HG03025 (cell line): ENCODE data around the gene NUDT21.
"Not testable (repeated sequence)": the region's sequence is repeated elsewhere in the genome, so short reads cannot be mapped to it uniquely, and the experiment has no call there.

Experiments
- ATAC-seq: cut with Tn5 transposase; IDR thresholded peaks from one replicate; pipeline ENCODE4 v1.9.1; 2021; ENCODE audit warnings: mild to moderate bottlenecking, moderate library complexity; ENCODE audit not compliant: unreplicated experiment, low FRiP score

The NUDT21 gene

GRCh38 chr16:56421313-56421712 lies 29.8 kb downstream of the NUDT21 start:
- ATAC-seq, result no peak

- ATAC-seq, result no peak
Observed at GRCh38 chr16:56420613-56421012, 30.5 kb downstream of the NUDT21 start.

- ATAC-seq, result no peak
Observed at GRCh38 chr16:56419740-56420548, 31.2 kb downstream of the NUDT21 start.

- no peak for ATAC-seq
Observed at GRCh38 chr16:56417138-56417537, 34.0 kb downstream of the NUDT21 start.

GRCh38 chr16:56415875-56416274 lies 35.3 kb downstream of the NUDT21 start:
- no peak for ATAC-seq

- no peak for ATAC-seq
Observed at GRCh38 chr16:56414366-56414765, 36.8 kb downstream of the NUDT21 start.

GRCh38 chr16:56413381-56413780 lies 37.8 kb downstream of the NUDT21 start:
- no peak for ATAC-seq

GRCh38 chr16:56411624-56412023 lies 39.5 kb downstream of the NUDT21 start:
- no peak for ATAC-seq

- ATAC-seq, result no peak
Observed at GRCh38 chr16:56411123-56411522, 40.0 kb downstream of the NUDT21 start.

GRCh38 chr16:56409195-56409594 lies 41.9 kb downstream of the NUDT21 start:
- ATAC-seq, result no peak

GRCh38 chr16:56408379-56409098 lies 42.6 kb downstream of the NUDT21 start:
- no peak for ATAC-seq

GRCh38 chr16:56405977-56406672 lies 45.0 kb downstream of the NUDT21 start:
- no peak for ATAC-seq

- no peak for ATAC-seq
Observed at GRCh38 chr16:56401482-56401881, 49.6 kb downstream of the NUDT21 start.

- ATAC-seq, result no peak
Observed at GRCh38 chr16:56400458-56400857, 50.7 kb downstream of the NUDT21 start.

GRCh38 chr16:56399486-56399885 lies 51.6 kb downstream of the NUDT21 start:
- no peak for ATAC-seq

GRCh38 chr16:56399047-56399446 lies 52.1 kb downstream of the NUDT21 start:
- no peak for ATAC-seq

- not testable (repeated sequence) for ATAC-seq
Observed at GRCh38 chr16:56396724-56397123, 54.4 kb downstream of the NUDT21 start.

- no peak for ATAC-seq
Observed at GRCh38 chr16:56389554-56389953, 61.6 kb downstream of the NUDT21 start.

- ATAC-seq, result no peak
Observed at GRCh38 chr16:56388209-56388608, 62.9 kb downstream of the NUDT21 start.

GRCh38 chr16:56387396-56387795 lies 63.7 kb downstream of the NUDT21 start:
- ATAC-seq, result no peak

GRCh38 chr16:56384074-56384721 lies 66.9 kb downstream of the NUDT21 start:
- no peak for ATAC-seq
